Measurements from ENCODE around the gene RUFY4.

- TF ChIP-seq NANOG (IDR thresholded peaks at IDR 0.05; ENCODE audit: borderline replicate concordance) (no peak), EZH2phosphoT487 (IDR thresholded peaks at IDR 0.05; ENCODE audit: unreplicated experiment) (no peak), CTCF (conservative IDR thresholded peaks at IDR 0.05; ENCODE audit: low read depth in 2 of 2) (no peak), EZH2 (IDR thresholded peaks at IDR 0.05; ENCODE audit: low read depth, unreplicated experiment) (no peak), CREB1 (CRISPR knock-in tag; IDR thresholded peaks at IDR 0.05; ENCODE audit: low read depth) (no peak), ZNF462 (CRISPR knock-in tag; IDR thresholded peaks at IDR 0.05) (no peak)
Measured at GRCh38 chr2:218083352-218083676, 14.3 kb downstream of the RUFY4 start.

Measured in GM23338 (cell line).